HG02870 (cell line): Measurements from ENCODE around the gene IRF3.
A peak's percentile ranks its signal among the peaks of the same experiment; 100 is the strongest.

ENCODE experiments used
- ATAC-seq: cut with Tn5 transposase; IDR thresholded peaks from one replicate; pipeline ENCODE4 v1.9.1; 2021; ENCODE audit warnings: mild to moderate bottlenecking, moderate library complexity; ENCODE audit not compliant: unreplicated experiment

The IRF3 gene

DNA sequence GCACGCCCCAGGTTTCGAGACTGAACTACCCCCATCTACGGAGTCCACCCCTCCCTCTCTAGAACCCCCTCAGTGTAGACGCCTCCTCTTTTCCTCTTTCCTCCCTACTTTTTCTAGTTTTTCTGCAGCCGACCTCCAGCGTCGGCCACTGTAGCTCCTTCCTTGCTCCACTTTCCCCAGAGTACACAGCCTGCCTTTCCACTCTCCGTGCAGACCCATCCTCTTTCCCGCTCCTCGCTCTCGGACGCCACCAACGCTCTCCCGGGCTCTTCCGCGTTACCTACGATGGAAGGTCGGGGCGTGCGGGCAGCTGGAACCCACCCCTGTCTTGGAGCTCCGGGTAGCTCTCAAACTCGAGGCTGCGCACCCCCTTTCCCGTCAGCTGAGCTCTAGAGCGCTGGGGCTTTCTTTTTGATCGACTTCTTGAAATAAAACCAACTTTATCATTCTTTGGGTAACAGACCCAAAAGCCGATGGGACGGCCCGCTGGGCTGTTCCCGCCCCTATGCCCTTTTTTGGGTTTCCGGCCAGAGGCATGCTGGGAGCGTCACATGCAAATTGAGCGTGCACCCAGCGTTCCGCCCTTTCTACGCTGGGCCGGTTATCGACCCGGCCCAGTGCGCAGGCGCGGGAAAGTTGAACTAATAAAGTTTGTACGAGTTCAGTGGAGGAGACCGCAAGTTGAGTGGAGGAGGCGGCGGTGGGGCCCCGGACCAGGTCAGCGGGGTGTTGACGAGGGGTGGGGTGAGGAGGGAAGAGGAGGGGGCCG is at the start of gene IRF3, which contains the start of gene BCL2L12:
TSS of gene IRF3 (minus strand) at position 507 of the 769 bp plus-strand sequence. CDS start 1,019 bp downstream, outside the sequence.
TSS of gene BCL2L12 (plus strand) at position 583 of the 769 bp plus-strand sequence. CDS start 760 bp downstream, outside the sequence.
- peak; percentile 84 for ATAC-seq

DNA sequence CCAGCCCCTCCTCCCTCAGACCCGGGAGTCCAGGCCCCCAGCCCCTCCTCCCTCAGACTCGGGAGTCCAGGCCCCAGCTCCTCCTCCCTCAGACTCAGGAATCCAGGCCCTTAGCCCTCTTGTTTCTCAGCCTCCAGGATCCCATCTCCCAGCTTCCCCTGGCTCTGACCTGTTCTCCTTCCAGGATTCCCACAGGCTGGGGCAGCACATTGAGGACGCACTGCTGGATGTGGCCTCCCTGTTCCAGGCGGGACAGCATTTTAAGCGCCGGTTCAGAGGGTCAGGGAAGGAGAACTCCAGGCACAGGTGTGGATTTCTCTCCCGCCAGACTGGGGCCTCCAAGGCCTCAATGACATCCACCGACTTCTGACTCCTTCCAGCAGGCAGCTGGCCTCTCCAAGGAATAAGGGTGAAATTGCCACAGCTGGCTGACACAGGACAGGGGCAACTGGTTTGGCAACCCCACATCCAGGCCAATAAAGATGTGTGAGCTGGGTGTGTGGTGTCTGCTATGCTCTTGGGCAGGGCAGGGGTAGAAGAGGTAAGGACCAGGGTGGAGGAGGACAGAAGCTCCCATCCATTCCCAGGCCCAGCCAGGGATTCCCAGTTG is 47.7 kb upstream of the IRF3 start:
- ATAC-seq = no peak

DNA sequence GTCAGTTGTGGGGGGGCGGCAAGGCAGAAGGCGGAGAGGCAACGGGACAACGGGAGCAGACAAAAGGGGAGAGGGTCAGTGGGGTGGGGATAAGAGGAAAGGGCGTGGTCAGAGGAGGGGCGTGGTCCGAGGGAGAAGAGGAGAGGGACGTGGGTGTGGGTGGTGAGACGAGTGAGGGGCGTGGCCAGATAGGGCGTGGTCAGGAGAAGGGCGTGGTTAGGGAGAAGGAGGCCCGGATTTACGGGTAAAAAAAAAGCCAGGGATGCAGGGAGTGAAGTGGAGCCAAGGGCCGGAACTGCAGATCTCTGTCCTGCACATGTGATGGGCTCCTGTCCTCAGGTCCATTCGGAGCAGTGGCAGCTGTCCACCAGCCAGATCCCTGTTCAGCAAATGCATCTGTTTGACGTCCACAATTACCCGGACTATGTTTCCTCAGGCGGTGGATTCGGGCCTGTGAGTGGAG is 46.8 kb upstream of the IRF3 start:
- no peak for ATAC-seq

DNA sequence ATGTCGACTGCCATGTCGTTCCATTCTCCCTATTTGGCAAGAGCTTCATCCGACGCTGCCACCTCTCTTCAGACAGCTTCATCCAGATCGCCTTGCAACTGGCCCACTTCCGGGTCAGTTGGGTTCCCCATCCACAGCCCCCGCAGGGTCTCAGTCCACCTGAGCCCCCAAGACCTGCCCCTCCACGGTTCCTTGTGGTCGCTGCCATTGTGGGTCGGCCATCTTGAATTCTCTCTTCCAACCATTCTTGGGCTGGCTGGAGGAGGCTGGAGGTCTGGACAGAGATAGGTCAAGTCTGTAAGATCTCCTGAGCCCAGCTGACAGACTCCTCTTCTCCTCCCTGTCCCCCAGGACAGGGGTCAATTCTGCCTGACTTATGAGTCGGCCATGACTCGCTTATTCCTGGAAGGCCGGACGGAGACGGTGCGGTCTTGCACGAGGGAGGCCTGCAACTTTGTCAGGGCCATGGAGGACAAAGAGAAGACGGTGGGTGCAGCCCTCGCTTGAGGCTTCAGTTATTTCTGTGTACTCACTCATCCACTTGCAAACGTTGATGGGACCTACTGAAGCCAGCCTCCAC is 44.8 kb upstream of the IRF3 start:
- ATAC-seq = no peak

DNA sequence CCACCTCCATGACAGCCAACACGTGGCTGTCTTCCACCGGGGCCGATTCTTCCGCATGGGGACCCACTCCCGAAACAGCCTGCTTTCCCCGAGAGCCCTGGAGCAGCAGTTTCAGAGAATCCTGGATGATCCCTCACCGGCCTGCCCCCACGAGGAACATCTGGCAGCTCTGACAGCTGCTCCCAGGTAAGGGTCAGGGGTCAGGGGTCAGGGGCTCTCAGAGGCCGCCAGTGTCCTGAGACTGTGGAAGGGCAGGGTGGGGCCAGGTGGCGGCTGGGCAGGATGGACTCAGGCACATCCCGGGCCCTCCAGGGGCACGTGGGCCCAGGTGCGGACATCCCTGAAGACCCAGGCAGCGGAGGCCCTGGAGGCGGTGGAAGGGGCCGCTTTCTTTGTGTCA is 40.3 kb upstream of the IRF3 start:
- ATAC-seq = no peak

GRCh38 chr19:49704888-49705642 is 39.4 kb upstream of the IRF3 start:
- ATAC-seq = no peak

- ATAC-seq = no peak
Observed at GRCh38 chr19:49701271-49701786, 35.7 kb upstream of the IRF3 start.

DNA sequence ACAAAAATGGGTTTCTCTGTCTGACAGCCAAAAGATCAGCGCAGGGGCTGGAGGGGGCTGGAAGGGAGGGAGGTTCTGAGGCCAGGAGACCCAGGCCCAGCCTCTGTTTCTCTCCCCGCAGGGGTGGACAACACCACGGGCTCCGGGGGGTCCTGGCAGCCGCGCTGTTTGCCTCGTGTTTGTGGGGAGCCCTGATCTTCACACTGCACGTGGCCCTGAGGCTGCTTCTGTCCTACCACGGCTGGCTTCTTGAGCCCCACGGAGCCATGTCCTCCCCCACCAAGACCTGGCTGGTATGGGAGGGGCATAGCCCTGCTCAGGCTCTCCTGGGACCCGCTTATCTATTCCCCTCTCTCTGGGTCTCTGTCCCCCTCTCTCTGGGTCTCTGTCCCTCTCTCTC is 34.9 kb upstream of the IRF3 start:
- ATAC-seq = no peak

DNA sequence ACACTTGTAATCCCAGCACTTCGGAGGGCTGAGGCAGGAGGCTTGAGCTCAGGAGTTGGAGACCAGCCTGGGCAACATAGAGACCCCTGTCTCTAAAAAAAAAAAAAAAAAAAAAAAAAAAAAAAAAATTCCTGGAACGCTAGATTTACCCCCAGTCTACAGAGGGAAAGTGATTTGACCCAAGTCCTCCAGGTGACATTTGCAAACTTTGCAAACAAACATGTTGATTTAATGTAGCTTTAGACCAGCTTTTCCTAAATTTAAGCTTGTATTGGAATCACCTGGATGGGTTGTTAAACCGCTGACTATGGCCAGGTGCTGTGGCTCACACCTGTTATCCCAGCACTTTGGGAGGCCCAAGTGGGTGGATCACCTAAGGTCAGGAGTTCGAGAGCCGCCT is 33.7 kb upstream of the IRF3 start:
- no peak for ATAC-seq

GRCh38 chr19:49696865-49697264 is 31.2 kb upstream of the IRF3 start:
- no peak for ATAC-seq

- ATAC-seq = no peak
Observed at GRCh38 chr19:49696115-49696514, 30.5 kb upstream of the IRF3 start.

DNA sequence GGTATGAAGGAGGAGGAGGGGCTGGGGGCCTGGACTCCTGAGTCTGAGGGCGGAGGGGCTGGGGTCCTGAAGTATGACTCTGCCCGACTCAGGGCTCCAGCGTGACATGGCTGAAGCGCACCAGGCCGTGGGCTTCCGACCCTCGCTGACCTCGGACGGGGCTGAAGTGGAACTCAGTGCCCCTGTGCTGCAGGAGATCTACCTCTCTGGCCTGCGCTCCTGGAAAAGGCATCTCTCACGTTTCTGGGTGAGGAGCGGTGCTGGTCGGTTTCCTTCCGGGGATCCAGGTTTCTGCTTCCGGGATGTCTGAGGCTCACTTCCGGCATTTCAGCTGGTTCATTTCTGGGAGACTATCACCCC is 26.5 kb upstream of the IRF3 start:
- ATAC-seq = no peak

GRCh38 chr19:49691243-49692146 is 25.8 kb upstream of the IRF3 start:
- ATAC-seq = no peak

GRCh38 chr19:49690656-49691242 is 25.1 kb upstream of the IRF3 start, which contains the start of gene CPT1C:
TSS of gene CPT1C (plus strand) at chr19:49691116. CDS start at chr19:49692253, 1,137 bp downstream.
- ATAC-seq = no peak

- no peak for ATAC-seq
Observed at GRCh38 chr19:49690079-49690655, 24.5 kb upstream of the IRF3 start.

DNA sequence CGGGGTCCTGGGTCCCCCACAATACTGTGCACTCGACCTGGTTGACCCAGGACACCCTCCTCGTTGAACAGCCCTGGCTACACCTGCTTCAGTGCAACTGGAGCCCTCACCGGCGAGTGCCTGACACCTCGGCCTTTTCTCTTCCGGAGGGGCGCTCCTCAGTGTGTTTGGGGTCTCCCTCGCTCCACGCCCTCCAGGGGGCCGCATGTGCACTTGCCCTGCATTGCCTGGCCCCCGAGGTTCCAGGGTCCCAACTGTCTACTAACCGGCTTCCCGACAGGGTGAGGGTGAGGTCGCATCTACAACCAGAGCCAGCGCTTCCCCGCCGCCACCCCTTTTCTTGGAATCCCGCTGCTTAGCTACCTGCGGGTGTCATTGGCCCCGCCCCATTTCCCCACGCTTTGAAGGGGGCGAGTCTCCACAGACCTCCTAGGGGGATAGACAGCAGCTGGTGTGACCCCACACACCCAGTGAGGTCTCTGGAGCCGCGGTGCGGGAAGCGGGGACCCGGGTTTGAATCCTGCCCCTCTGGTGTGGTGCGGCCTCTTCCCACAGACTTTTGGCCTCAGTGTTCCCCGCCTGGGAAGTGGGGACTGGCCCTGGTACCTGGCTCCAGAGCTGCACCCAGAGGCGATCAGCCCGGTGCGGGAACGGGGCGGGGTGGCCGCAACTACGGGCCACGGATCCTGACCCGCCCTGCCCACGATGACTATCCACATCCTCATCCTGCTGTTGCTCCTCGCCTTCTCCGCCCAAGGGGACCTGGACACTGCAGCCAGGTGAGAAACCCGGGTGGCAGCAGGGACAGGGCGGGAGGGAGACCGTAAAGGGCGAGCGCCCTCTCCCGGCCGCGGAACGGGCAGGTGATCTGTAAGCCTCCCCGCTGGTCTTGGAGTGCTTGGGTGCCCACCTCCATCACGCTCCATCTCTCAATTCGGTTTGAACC is 23.7 kb upstream of the IRF3 start, which contains the start of gene ADM5:
TSS of gene ADM5 (plus strand) at position 462 of the 946 bp plus-strand sequence. CDS start at position 706, 244 bp downstream.
- no peak for ATAC-seq

DNA sequence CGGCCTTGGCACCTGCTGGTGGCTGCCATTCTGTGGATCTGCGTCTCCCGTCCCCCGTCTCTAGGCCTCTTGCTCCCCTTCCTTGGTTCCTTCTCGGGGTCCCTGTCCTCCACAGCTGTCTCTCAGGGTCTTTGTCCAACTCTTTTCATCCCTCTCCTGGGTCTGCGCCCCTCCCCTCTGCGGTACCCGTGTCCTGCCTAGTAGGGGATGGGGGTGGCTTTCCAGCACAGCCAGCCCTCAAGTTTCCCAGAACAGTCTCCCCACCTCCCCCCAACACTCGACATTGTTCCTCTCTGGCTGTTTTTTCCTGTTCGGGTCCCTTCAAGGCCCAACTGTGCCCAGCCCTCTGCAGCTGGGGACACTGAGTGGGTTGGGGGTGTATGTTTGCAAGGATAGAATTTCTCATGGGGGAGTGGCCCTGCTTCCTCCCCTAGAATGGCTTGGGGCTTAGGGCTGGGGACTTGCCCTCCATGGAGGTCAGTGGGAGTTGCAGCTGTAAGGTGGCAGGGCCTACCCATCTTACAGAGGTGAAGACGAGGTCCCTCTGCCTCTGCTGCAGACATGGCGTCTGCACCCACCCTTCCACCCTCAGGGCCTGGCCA is 23.0 kb upstream of the IRF3 start:
- ATAC-seq = no peak
